Endometrial microvascular endothelial cells (primary cell): ENCODE measurements around the gene EFCAB12. TPM values are rescaled to one million over a fixed set of nuclear protein-coding genes. Genes with fewer than 3 reads are reported as not detected.
"Not testable (repeated sequence)": the region's sequence is repeated elsewhere in the genome, so short reads cannot be mapped to it uniquely, and the experiment has no call there.

Experiments
- in situ Hi-C: cut with HindIII; loops from 2 replicates; pipeline ENCODE4 v1.10.0; 2017; ENCODE audit warnings: low sequenced_read_pairs, low pct_unique_long_range_greater_than_20kb; ENCODE audit errors: inconsistent ontology term
- total RNA-seq: library from RNA; depleted of rRNA; stranded (reverse); fragments of >200 nt; gene quantifications from one replicate; pipeline ENCODE4 v1.2.3, GENCODE V29; 2015; ENCODE audit errors: inconsistent ontology term

Gene EFCAB12
- total RNA-seq, 1 donor from 2014 or later: not detected

DNA sequence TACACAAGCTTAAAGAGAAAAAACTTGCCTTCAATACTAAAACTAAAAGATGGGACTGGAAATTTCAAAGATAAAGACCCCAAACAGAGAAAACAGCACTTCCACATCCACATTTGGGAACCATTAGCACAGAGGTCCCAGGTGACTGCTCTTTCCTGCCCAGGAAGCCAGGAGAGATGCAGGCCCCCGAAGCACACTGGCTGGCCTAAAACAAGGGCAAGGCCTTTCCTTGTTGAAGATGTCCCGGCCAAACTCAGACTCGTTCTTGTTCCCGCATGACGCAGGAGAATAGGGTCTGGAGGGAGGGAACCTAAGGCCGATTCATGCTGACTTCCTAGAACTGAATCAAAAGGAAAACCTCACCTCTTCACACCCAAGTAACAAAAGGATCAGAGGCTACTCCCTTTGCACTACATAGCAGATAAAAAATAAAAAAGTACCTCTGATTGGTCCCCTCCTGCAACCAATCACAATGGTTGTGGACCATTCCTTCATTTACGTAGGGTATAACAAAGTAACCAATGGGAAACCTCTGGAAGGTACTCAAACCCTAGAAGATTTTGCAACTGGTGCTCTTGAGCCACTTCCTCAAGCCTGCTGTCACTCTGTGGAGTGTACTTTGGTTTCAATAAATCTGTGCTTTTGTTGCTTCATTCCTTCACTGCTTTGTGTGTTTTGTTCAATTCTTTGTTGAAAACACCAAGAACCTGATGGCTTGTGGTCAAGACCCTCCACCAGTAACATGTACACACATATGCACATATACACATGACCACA, 48.7 kb downstream of the EFCAB12 start:
- in situ Hi-C loops: no loop called here

DNA sequence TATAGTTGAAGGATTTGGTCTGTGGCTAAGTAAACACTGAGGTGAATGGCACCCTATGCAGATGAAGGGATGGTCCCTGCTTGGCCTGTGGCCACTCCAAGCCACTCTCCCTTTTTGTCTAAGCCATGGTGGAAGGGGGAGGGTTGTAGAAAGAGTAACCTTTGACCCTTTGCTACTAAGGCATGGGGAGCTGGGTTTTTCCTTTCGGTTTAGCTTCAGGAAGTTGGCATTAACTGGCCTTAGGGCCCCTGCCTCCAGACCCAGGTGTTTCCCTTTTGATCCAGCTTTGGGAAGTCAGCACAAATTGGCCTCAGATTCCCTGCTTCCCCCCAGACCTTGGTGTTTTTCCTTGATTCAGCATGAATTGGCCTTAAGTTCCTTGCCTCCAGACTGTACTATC, 49.5 kb downstream of the EFCAB12 start:
- in situ Hi-C loops: no loop called here

DNA sequence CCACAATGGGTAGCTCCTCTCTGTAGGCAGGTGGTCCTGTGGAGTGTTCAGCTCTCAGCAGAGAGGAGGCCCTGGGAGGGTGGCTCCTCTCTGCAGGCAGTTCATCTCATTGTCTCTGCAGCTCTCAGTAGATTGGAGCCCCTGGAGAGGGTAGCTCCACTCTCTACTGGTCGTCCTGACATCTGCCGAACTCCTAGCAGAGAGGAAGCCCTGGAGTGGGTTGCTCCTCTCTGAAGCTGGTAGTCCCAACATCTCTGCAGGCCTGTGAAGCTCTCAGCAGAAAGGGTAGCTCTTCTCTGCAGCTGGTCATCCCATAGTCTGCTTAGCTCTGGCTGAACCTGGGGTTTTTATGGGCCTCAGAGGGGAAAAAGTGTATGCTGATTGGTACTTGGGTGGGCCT, 50.8 kb downstream of the EFCAB12 start:
- in situ Hi-C loops: no loop called here

DNA sequence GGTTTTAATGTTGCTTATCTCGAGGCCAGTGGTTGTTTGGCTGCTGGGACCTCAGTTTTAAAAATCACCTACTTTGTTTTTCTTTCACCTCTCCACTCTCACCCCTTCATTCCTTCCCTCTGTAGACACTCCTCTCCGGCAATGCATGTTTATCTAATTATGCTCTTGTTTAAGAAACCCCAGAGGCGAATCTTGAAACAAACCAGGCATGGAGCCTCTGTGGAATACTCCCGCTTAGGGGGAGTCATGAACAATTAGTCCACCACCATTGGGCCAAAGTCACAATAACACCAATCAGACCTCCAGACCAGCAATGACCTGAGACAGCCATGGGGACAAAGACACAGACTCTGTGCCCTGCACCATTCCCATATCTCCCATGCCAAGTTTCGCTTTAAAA, 53.3 kb downstream of the EFCAB12 start:
- in situ Hi-C loops: no loop called here

DNA sequence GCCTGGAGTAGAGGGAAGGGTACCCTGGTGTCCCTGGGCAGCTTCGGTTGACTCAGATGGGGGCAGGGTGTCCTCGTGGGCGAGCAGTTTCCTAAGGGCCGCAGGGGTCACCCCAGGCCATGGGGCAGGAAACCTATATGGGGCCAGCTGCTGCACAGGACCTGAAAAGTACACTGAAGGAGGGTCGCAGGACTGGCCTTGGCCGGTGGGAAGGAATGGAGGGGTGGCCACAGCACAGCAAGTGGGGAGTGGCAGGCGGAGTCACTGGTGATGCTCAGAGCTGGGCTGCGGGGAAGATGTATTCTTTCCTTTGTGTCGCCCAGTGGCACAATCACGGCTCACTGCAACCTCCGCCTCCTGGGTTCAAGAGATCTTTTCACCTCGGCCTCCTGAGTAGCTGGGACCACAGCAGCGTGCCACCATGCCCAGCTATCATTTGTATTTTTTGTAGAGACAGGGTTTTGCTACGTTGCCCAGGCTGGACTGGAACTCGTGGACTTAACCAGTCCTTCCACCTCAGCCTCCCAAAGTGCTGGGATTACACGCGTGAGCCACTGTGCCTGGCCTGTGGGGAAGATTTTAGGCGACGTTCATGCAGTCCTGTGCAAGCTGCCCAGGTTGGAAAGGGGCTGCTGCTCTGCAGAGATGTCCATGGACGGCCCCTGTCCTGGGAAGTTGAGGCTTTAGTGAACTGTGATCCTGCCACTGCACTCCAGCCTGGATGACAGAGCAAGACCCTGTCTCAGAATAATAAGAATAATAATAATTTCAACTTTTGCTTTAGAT, 57.2 kb downstream of the EFCAB12 start:
- in situ Hi-C loops: no loop called here

DNA sequence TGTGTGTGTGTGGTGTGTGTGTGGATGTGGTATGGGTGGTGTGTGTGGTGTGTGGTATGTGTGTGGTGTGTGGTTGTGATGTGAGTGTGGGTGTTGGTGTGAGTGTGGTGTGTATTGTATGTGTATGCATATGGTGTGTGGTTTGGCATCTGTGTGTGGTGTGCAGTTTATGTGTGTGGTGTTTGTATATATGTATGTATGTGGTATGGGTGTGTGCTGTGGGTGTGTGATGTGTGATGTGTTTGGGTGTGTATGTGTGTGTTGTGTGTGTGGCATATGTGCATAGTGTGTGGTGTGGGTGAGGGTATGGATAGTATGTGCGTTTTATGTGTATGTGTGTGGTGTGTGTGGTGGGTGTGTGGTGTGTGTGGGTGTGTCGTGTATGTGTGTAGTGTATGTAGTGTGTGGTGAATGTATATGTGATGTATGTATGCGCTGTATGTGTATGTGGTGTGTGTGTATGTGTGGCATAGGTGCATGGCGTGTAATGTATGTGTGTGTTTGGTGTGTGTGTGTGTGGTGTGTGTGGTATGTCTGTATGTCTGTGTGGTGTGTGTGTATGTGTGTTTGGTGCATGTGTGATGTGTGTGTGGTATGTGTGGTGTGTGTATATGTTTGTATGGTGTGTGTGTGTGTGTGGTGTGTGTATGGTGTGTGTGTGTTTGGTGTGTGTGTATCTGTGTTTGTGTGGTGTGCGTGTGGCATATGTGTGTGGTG, 58.0 kb downstream of the EFCAB12 start:
- in situ Hi-C loops: no loop called here

DNA sequence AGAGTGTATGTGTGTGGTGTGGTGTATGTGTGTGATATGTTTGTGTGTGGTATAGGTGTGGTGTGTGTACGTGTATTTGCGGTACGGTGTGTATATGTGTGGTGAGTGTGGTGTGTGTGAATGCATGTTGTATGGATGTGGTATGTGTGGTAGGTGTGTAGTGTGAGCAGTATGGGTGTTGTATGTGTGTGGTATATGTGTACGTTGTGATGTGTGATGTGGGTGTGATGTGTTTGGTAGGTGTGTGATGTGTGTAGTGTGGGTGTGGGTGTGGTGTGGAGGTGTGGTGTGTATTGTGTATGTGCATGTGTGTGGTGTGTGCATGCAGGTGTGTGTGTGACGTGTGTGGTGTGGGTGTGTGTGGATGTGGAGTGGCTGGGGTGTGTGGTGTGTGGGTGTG, 58.7 kb downstream of the EFCAB12 start:
- in situ Hi-C loops: no loop called here

DNA sequence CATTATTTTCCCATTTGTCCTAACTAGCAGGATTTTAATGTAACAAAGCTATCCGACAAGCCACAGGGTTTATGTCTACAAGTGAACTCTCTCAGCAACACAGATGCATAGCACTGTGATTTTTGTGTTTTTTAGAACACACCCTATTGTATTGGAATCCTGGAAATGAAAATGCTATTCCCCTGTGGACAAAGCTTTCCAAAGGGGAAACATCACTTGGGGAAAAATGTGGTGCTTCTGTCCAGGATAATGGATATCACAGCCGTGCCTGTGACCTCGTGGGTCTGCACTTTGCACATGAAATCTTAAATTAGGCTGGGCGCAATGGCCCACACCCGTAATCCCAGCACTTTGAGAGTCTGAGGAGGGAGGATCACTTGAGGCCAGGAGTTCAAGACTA, 60.6 kb downstream of the EFCAB12 start:
- in situ Hi-C loops: no loop called here

DNA sequence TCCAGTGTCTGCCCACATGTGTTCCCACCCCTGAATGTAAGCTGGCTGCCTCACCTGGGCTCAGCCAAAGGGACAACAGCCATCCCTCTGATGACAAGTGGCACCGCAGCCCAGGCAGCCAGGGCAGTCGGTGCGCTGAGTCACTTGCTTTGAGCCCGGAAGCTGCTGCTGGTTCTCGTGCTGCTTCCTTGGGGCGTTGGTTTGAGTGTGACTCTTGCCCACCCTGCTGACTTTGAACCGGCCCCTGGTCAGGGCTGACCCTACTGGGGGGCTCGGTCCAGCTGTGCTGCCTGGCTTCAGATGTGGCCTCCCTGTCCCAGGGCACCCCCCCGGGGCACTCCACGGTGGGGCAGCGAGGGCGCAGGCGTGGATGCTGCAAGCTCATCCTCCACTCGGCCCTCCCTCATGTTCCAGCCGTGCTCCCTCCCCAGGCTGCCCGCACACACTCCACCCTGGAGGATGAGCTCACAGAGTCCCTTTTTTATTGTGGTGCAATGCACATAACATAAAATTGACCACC, 62.1 kb downstream of the EFCAB12 start:
- in situ Hi-C loops: no loop called here

DNA sequence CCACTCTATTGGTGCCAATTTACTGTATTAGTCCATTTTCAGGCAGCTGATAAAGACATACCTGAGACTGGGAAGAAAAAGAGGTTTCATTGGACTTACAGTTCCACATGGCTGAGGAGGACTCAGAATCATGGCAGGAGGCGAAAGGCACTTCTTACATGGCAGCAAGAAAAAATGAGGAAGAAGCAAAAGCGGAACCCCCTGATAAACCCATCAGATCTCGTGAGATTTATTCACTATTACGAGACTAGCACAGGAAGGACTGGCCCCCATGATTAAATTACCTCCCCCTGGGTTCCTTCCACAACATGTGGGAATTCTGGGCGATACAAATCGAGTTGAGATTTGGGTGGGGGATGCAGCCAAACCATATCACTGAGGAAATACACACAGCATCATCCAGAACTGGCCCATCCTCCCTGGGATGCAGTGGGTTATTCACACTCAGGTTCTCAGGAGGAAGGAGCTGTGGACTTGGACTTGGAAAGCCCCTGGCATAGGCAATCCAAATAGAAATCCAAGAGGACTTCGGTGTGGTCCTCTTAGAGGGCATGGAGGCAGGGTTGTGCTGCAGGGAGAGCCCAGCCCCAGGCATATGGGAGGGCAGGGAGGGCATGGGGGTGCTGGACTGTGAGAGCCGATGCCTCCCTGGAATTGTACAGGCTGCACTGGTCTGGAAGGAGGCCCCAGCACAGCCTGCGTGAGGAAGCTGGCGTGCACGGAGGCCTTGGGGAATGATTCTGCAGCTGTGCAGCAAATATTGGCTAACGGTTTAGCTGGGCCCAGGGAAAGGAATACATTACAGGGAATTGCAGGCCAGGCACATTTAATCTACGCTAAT, 62.9 kb downstream of the EFCAB12 start:
- in situ Hi-C loops: no loop called here

DNA sequence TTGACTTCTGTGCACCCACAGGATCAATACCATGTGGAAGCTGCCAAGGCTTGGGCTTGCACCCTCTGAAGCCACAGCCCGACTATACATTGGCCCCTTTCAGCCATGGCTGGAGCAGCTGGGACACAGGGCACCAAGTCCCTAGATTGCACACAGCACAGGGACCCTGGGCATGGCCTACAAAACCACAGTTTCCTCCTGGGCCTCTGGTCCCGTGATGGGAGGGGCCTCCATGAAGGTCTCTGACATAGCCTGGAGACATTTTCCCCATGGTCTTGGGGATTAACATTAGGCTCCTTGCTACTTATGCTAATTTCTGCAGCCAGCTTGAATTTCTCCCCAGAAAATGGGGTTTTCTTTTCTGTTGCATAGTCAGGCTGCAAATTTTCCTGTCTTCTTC, 63.6 kb downstream of the EFCAB12 start:
- in situ Hi-C loops: not testable (repeated sequence)

DNA sequence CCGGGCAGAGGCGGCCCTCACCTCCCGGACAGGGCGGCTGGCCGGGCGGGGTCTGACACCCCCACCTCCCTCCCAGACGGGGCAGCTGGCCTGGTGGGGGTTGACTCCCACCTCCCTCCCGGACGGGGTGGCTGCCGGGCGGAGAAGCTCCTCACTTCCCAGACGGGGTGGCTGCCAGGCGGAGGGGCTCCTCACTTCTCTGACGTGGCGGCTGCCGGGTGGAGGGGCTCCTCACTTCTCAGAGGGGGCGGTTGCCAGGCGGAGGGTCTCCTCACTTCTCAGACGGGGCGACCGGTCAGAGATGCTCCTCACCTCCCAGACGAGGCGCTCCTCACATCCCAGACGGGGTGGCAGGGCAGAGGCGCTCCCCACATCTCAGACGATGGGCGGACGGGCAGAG, 65.1 kb downstream of the EFCAB12 start:
- in situ Hi-C loops: not testable (repeated sequence)

DNA sequence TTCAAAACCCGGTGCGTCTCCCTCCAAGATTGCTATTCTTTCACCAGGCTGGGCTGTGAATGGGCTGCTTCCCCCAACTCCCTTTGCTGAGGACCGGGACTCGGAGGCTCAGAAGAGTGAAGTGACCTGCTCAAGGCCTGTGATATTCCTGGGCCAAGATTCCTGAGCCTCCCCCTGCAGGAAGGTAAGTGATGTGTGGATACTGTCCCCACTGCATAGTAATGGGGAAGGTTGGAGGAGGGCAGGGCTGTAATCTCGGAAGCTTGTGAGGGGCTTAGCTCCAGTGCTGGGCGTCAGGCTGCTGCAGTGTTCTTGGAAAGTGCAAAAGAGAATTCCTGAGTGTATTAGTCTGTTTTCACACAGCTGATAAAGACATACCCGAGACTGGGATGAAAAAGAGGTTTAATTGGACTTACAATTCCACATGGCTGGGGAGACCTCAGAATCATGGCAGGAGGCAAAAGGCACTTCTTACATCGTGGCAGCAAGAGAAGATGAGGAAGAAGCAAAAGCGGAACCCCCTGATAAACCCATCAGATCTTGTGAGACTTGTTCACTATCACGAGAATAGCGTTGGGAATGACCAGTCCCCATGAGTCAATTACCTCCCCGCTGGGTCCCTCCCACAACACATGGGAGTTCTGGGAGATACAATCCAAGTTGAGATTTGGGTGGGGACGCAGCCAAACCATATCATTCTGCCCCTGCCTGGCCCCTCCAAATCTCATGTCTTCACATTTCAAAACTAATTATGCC, 67.6 kb downstream of the EFCAB12 start:
- in situ Hi-C loops: no loop called here

DNA sequence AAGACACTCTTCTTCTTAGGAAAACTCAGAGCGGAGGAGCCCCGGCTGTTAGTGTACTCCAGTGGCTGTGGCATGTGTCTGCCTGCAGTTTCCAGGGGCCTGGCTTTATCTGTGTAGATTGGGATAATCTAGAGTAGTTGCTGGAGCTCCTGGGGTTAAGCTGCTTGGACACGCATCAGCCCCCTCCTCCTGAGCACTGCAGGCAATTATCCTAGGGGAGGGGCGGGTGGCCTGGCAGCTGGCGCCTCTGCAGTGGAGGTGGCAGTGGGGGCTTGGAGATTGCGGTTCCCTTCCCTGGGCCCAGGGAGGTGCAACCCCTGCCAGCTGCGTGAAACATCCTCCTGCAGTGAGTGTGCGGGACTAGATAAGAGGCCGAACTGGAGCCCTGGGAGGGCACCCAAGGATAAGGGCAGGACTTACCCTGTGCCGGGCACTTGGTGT, 68.2 kb downstream of the EFCAB12 start:
- in situ Hi-C loops: no loop called here

DNA sequence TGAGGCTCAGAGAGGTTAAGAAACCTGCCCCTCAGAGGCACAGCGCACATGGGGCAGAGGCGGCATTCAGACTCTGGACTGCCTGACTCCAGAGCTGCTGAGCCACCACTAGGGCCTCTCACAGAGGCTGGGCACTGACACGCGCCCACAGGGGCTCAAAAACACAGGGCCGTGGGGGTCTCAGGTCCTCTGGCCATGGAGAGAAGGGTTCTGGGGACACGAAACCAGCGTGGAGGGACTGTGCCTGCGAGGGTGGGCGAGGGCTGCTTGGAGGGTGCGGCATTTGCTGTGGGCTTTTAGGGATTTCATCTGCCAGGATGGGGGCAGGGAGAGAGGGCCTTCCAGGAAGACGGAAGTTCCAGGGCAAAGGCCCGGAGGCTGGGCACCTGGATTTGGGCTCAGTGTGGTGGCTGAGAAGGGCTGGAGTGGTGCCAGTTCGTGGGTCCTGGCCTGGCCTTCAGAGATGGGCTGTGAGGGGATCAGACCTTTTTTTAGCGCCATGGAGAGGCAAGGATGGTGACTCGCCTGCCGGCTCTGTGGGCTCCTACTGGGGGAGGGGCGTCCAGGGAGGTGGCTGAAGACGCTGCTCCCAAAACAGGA, 69.6 kb downstream of the EFCAB12 start:
- in situ Hi-C loops: no loop called here

DNA sequence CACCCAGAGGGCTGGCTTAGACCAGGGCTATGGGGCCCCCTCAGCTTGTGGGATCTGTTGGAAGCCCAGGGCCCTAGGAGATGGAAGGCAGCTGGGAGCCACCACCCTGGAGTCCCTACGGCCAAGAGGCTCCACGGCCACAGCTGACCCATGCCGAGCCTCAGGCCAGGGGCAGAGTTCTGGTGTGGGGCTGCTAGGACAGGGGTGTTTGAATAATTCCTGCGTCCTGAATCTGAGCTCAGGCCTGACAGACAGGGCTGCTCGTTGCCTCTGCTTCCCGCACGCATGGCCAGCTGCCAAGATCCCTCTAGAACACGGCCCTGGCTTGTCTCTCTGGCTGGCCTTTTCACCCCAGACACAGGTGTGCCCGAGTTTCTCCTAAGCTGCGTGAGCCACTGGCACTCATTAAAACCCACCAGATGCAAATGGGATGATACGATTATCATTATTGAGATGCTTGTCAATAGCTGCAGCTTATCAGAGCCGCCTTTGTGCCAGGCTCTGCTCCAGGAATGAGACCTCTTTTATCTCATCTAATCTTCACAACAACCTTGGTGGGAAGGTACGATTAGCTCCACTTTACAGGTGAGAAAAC, 70.2 kb downstream of the EFCAB12 start:
- in situ Hi-C loops: no loop called here

DNA sequence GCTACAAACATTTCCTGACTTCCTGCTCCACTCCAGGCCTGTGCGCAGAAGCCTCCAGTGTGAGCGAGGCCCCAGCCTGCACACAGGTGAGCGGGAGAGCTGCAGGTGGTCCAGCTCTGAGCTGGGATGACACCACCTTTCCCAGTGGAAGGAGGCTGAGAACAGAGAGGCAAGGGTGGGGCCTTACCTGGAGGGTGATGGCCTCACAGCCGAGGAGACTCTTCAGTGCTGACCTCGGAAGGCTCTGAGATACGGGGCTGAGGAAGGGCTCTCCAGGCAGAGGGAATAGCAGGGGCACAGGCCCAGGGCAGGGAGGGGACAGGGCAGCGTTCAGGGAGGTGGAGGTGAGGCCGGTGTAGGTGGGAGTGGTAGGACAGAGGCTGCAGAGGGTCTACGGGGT, 70.8 kb downstream of the EFCAB12 start:
- in situ Hi-C loops: no loop called here
